K562 (cell line): ENCODE data around the gene SCN8A. TPM values are rescaled to one million over a fixed set of nuclear protein-coding genes. Genes with fewer than 3 reads are reported as not detected.

Experiments used
- ATAC-seq: fragments of 200-7000 bp; cut with Tn5 transposase; 3 replicates; pipeline ENCODE4 v1.9.1; 2020; ENCODE audit warnings: moderate library complexity
- BruUV-seq: library from RNA; stranded (reverse); fragments of 400-500 nt; replicated peaks from 2 replicates; lab custom pipeline; 2021; lab: Mats Ljungman, UMichigan
- CTCF ChIA-PET: fragments of 300-600 bp; formaldehyde crosslinking; extraction: SDS; loops from one replicate; lab custom pipeline; 2021; ENCODE audit warnings: low intra/inter-chr PET ratio; lab: Yijun Ruan, JAX
- POLR2A ChIA-PET: fragments of 300-600, 350-650 bp; sonication (Branson Sonifier 250); formaldehyde crosslinking; extraction: SDS; loops from one replicate; lab custom pipeline; 2021; ENCODE audit warnings: antibody characterized with exemption, inconsistent platforms; lab: Yijun Ruan, JAX
- DNase-seq, 4 experiments: peaks; one replicate each; pipeline versions ENCODE4 v3.0.0 to v3.0.0-alpha.2; 2011 to 2018; ENCODE audit warnings: low spot score in 3 of 4, mixed read lengths in 3 of 4; ENCODE audit errors: extremely low read depth in 1 of 4
- FAIRE-seq: peaks from 2 replicates; lab custom pipeline; 2011; peaks lifted over from hg19 to GRCh38; lab: Jason Lieb, UNC
- H2AFZ ChIP-seq: 2 replicates; pipeline ENCODE4 v1.6.0; 2011; ENCODE audit warnings: low read depth, low read length, control low read depth, inconsistent platforms
- H3K27ac ChIP-seq: fragments of 200-600 bp; 3 replicates; pipeline ENCODE4 v1.8.0; 2011; ENCODE audit warnings: low read depth, mild to moderate bottlenecking, control low read depth, inconsistent platforms, low read length, moderate library complexity, mixed read lengths; ENCODE audit errors: extremely low read depth
- H3K27me3 ChIP-seq, 2 experiments: fragments of 300-600 bp in 1 of 2; 2 replicates in 1 of 2; 3 replicates in 1 of 2; pipeline versions ENCODE4 v1.6.0 to v1.8.0; 2011; ENCODE audit warnings: inconsistent platforms in 2 of 2, low read length in 2 of 2, mild to moderate bottlenecking in 1 of 2, mixed read lengths in 1 of 2, moderate library complexity in 1 of 2; ENCODE audit not compliant: control insufficient read depth in 2 of 2, insufficient read depth in 2 of 2
- H3K36me3 ChIP-seq: fragments of 300-600 bp; 3 replicates; pipeline ENCODE4 v1.8.0; 2011; ENCODE audit warnings: mild to moderate bottlenecking, low read length, inconsistent platforms; ENCODE audit not compliant: control insufficient read depth, insufficient read depth
- H3K4me1 ChIP-seq, 2 experiments: fragments of 200-600 bp in 1 of 2; replicated peaks in 1 of 2; 2 replicates in 1 of 2; 3 replicates in 1 of 2; pipeline versions ENCODE4 v1.5.1 to v1.8.0; 2011; ENCODE audit warnings: inconsistent platforms in 2 of 2, low read length in 2 of 2, mild to moderate bottlenecking in 1 of 2, mixed read lengths in 1 of 2, moderate library complexity in 1 of 2; ENCODE audit not compliant: control insufficient read depth in 2 of 2, insufficient read depth in 2 of 2
- H3K4me2 ChIP-seq: 2 replicates; pipeline ENCODE4 v1.6.1; 2011; ENCODE audit warnings: low read length, control low read depth, inconsistent platforms, mixed read lengths; ENCODE audit not compliant: insufficient read depth
- H3K4me3 ChIP-seq: fragments of 200-600 bp; sonication (generic), shearing (Covaris generic); 2 replicates; pipeline ENCODE4 v1.5.1; 2016; ENCODE audit warnings: control low read depth, inconsistent platforms
- H3K79me2 ChIP-seq: fragments of 200-600 bp; 3 replicates; pipeline ENCODE4 v1.8.0; 2011; ENCODE audit warnings: low read length, inconsistent platforms; ENCODE audit not compliant: control insufficient read depth, insufficient read depth
- H3K9ac ChIP-seq, 2 experiments: 2 replicates each; pipeline versions ENCODE4 v1.6.0 to v1.6.1; 2011; ENCODE audit warnings: low read depth in 2 of 2, low read length in 2 of 2, control low read depth in 1 of 2, inconsistent platforms in 1 of 2, mild to moderate bottlenecking in 1 of 2, mixed read lengths in 1 of 2; ENCODE audit not compliant: insufficient read depth in 1 of 2
- H3K9me1 ChIP-seq: one replicate; pipeline ENCODE4 v1.6.0; 2011; ENCODE audit warnings: inconsistent platforms, mild to moderate bottlenecking, low read length, moderate library complexity; ENCODE audit not compliant: control insufficient read depth, insufficient read depth
- H3K9me3 ChIP-seq: replicated peaks from 2 replicates; pipeline ENCODE4 v1.5.1; 2011; ENCODE audit warnings: low read depth, low read length, inconsistent platforms; ENCODE audit not compliant: control insufficient read depth, insufficient read depth
- H4K20me1 ChIP-seq: replicated peaks from 2 replicates; pipeline ENCODE4 v1.6.1; 2011; ENCODE audit warnings: low read length, inconsistent platforms, mixed read lengths; ENCODE audit not compliant: control insufficient read depth, insufficient read depth
- DEAF1 ChIP-seq: fragments of 450-650 bp; formaldehyde crosslinking; IDR thresholded peaks from 2 replicates; pipeline ENCODE4 v1.4.0; 2020; ENCODE audit warnings: mild to moderate bottlenecking, moderate library complexity
- DMBX1 ChIP-seq: fragments of 250-450 bp; sonication (Bioruptor Pico); IDR thresholded peaks from 2 replicates; pipeline ENCODE4 v1.8.0; 2022; ENCODE audit warnings: inconsistent platforms, mild to moderate bottlenecking, moderate library complexity, borderline replicate concordance
- NR2F6 ChIP-seq: fragments of 450-650 bp; formaldehyde crosslinking; IDR thresholded peaks from 2 replicates; pipeline ENCODE4 v1.4.0; 2020; ENCODE audit warnings: mild to moderate bottlenecking
- TCF7L2 ChIP-seq: fragments of 150-350 bp; IDR thresholded peaks from 2 replicates; pipeline ENCODE4 v1.6.1; 2016; ENCODE audit warnings: low read depth, mild to moderate bottlenecking, low read length, moderate library complexity
- ZFP1 ChIP-seq: fragments of 450-650 bp; formaldehyde crosslinking; IDR thresholded peaks from 2 replicates; pipeline ENCODE4 v1.4.0; 2020; ENCODE audit warnings: mild to moderate bottlenecking, mixed read lengths
- WGBS: fragments of 100-300 bp; shearing (Covaris generic); methylation state at CpG from one replicate; pipeline ENCODE4 v1.1.6; 2016; ENCODE audit warnings: low coverage, mixed read lengths; ENCODE audit not compliant: insufficient coverage; ENCODE audit errors: missing lambda C conversion rate; 5-methylcytosine and 5-hydroxymethylcytosine counted together
- in situ Hi-C: fragments of 300-500 bp; cut with MboI; formaldehyde crosslinking; loops from 4 replicates; pipeline ENCODE4 v1.15.0; 2018; ENCODE audit warnings: inconsistent platforms, mixed read lengths
- intact Hi-C: fragments of 100-400 bp; cut with micrococcal nuclease; formaldehyde crosslinking; loops from 2 replicates; pipeline ENCODE4 v1.14.2; 2022
- polyA plus RNA-seq, 8 experiments: library from polyadenylated mRNA; depleted of rRNA in 4 of 8; stranded (reverse) in 5 of 8; unstranded in 3 of 8; fragments of >200 nt; fragmentation: Nextera tagmentation in 2 of 8; fragmentation: Illumina TruSeq in 1 of 8; extraction: Ambion mirVana in 2 of 8; extraction: Trizol in 1 of 8; gene quantifications; 2 replicates each; pipeline versions ENCODE4 v1.2.1 to v1.2.3, GENCODE V29; 2011 to 2014; ENCODE audit warnings: inconsistent platforms in 1 of 8, missing spikeins in 1 of 8
- total RNA-seq, 7 experiments: library from RNA; depleted of rRNA in 6 of 7; stranded (reverse); fragments of >200 nt in 6 of 7; fragmentation: Illumina TruSeq in 2 of 7; extraction: Trizol in 2 of 7; gene quantifications; 2 replicates each; pipeline versions ENCODE4 v1.2.1 to v1.2.3, GENCODE V29; 2011 to 2021; ENCODE audit warnings: low replicate concordance in 1 of 7
- TF ChIP-seq, protein P1 (sequence below): sonication (generic); formaldehyde crosslinking; IDR thresholded peaks from 2 replicates; pipeline ENCODE4 v1.8.0; 2022; ENCODE audit warnings: mild to moderate bottlenecking, missing genetic modification reagents
- TF ChIP-seq, protein P2 (sequence below): fragments of 250-450 bp; sonication (Bioruptor Pico); IDR thresholded peaks from 2 replicates; pipeline ENCODE4 v1.8.0; 2021; ENCODE audit warnings: borderline replicate concordance, mild to moderate bottlenecking, moderate library complexity; ENCODE audit not compliant: poor library complexity, severe bottlenecking

The SCN8A gene
- total and polyA plus RNA-seq, 9 of the 15 experiments (the other 6 are each of a cell fraction or from before 2014, with no cell fraction given): 0.03 to 0.29 (median 0.15) TPM; not detected in 1

DNA sequence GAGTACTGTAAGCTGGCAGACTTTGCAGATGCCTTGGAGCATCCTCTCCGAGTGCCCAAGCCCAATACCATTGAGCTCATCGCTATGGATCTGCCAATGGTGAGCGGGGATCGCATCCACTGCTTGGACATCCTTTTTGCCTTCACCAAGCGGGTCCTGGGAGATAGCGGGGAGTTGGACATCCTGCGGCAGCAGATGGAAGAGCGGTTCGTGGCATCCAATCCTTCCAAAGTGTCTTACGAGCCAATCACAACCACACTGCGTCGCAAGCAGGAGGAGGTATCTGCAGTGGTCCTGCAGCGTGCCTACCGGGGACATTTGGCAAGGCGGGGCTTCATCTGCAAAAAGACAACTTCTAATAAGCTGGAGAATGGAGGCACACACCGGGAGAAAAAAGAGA is 215.9 kb downstream of the SCN8A start (continued):
- TF ChIP-seq DEAF1 (CRISPR knock-in tag) (no peak), TCF7L2 (no peak)

- BruUV-seq: no TSS peak
- peaks cover 28 to 51% of the 10 kb centered on the region in 2 experiments for H3K27me3 ChIP-seq
Observed at GRCh38 chr12:51809193-51809592, 218.2 kb downstream of the SCN8A start.

More at GRCh38 chr12:51809193-51809592, 218.2 kb downstream of the SCN8A start:
- CTCF ChIA-PET: interaction anchor here (0.5 to 0.6 kb wide), 2 partner anchors 20 to 79 kb away, joined by 3 read pairs; partner anchors contain the start of gene ANKRD33
- Histone ChIP-seq H2AFZ (no peak overlapping the region), H3K9me3 (no peaks in the 10 kb centered on the region), H3K4me1 (peaks cover 0 to 8% of the 10 kb centered on the region in 2 experiments; a peak in 2 of 5 replicates), H3K9ac (no peak overlapping the region), H3K36me3 (no peaks in the 10 kb centered on the region)
- DNase-seq: no peak
- 2% methylated on average over 3 of the region's 3 CpGs for WGBS
- in situ Hi-C loops: no loop called here
- no peak for TF ChIP-seq NR2F6 (CRISPR knock-in tag)
- no peak for TF ChIP-seq ZFP1 (CRISPR knock-in tag)
- TF ChIP-seq, protein P1, sequence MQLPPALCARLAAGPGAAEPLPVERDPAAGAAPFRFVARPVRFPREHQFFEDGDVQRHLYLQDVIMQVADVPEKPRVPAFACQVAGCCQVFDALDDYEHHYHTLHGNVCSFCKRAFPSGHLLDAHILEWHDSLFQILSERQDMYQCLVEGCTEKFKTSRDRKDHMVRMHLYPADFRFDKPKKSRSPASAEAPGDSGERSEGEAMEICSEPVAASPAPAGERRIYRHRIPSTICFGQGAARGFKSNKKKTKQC (CRISPR knock-in tag): no peak
- TF ChIP-seq, protein P2, sequence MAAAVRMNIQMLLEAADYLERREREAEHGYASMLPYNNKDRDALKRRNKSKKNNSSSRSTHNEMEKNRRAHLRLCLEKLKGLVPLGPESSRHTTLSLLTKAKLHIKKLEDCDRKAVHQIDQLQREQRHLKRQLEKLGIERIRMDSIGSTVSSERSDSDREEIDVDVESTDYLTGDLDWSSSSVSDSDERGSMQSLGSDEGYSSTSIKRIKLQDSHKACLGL (CRISPR knock-in tag): no peak
- no peak for TF ChIP-seq DMBX1 (CRISPR knock-in tag)
- TF ChIP-seq, all 486 proteins: peak for 0
- Histone ChIP-seq H3K79me2 (no peaks in the 10 kb centered on the region), H3K27ac (no peak overlapping the region), H3K9me1 (no peaks in the 10 kb centered on the region), H4K20me1 (peaks cover 10% of the 10 kb centered on the region; the same call in 1 of the 2 replicates), H3K4me3 (no peak overlapping the region), H3K4me2 (no peak overlapping the region)
- intact Hi-C loops: no loop called here
- ATAC-seq (no peak), FAIRE-seq (no peak)
- POLR2A ChIA-PET: no interaction called here
